ENCODE measurements around the gene PIGZ. TPM values are rescaled to one million over a fixed set of nuclear protein-coding genes. Genes with fewer than 3 reads are reported as not detected.

The PIGZ gene
- total and polyA plus RNA-seq, 4 donors = 1.4 to 5.5 (median 2.2) TPM

DNA sequence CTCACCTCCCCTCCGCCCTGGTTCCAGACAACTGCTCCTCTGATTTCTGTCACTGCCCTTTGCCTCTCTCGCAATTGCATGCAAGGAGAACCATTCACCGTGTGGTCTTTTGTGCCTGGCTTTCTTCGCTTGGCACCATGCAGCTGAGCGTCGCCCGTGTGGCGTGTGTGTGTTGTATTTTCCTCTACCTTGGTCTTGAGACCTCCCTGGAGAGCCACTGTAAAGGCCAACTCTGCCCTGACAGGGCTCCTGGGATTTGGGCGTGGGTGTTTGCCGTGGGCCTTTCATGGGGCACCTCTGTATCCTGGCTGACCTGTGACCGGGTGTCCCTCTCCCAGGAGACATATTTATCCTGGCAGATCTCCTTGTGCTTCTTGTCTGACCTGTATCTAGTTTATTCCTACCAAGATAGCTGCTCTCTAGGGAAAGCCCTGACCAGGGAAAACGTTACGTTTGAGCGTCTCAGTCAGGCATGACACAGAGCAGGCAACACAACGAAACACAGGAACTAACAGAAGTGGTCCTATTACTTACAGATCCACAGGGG lies 2.0 kb upstream of the PIGZ start:
- TF ChIP-seq, protein P1, sequence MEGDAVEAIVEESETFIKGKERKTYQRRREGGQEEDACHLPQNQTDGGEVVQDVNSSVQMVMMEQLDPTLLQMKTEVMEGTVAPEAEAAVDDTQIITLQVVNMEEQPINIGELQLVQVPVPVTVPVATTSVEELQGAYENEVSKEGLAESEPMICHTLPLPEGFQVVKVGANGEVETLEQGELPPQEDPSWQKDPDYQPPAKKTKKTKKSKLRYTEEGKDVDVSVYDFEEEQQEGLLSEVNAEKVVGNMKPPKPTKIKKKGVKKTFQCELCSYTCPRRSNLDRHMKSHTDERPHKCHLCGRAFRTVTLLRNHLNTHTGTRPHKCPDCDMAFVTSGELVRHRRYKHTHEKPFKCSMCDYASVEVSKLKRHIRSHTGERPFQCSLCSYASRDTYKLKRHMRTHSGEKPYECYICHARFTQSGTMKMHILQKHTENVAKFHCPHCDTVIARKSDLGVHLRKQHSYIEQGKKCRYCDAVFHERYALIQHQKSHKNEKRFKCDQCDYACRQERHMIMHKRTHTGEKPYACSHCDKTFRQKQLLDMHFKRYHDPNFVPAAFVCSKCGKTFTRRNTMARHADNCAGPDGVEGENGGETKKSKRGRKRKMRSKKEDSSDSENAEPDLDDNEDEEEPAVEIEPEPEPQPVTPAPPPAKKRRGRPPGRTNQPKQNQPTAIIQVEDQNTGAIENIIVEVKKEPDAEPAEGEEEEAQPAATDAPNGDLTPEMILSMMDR (IDR thresholded peaks at IDR 0.05; ENCODE audit: control extremely low read depth, extremely low read depth) = no peak
- Histone ChIP-seq H3K36me3 (ENCODE audit: control insufficient read depth in 4 of 4, insufficient read depth in 4 of 4, low read length in 4 of 4) (peaks cover 0 to 2% (median 0%) of the 10 kb centered on the region in 4 donors), H3K27me3 (ENCODE audit: control insufficient read depth in 3 of 3, insufficient read depth in 3 of 3, low read length in 2 of 3) (peaks cover 0 to 42% (median 38%) of the 10 kb centered on the region in 3 donors), H3K9me3 (ENCODE audit: control insufficient read depth in 4 of 4, insufficient read depth in 3 of 4, low read length in 3 of 4) (peaks cover 0 to 3% (median 1%) of the 10 kb centered on the region in 4 donors), H3K4me3 (no peak overlapping the region), H3K4me1 (ENCODE audit: control insufficient read depth in 5 of 5, insufficient read depth in 5 of 5, low read length in 5 of 5) (peaks cover 0 to 24% (median 10%) of the 10 kb centered on the region in 5 donors), H3K27ac (ENCODE audit: low read depth in 1 of 2, low read length in 1 of 2) (no peak overlapping the region), H3K9ac (ENCODE audit: insufficient read depth in 1 of 2, low read length in 2 of 2) (no peak overlapping the region)
- DNase-seq (no peak), ATAC-seq (ENCODE audit: insufficient read depth, low FRiP score) (no peak)
- 87 to 89% methylated on average over 15 of the region's 15 CpGs for WGBS, 2 donors

DNA sequence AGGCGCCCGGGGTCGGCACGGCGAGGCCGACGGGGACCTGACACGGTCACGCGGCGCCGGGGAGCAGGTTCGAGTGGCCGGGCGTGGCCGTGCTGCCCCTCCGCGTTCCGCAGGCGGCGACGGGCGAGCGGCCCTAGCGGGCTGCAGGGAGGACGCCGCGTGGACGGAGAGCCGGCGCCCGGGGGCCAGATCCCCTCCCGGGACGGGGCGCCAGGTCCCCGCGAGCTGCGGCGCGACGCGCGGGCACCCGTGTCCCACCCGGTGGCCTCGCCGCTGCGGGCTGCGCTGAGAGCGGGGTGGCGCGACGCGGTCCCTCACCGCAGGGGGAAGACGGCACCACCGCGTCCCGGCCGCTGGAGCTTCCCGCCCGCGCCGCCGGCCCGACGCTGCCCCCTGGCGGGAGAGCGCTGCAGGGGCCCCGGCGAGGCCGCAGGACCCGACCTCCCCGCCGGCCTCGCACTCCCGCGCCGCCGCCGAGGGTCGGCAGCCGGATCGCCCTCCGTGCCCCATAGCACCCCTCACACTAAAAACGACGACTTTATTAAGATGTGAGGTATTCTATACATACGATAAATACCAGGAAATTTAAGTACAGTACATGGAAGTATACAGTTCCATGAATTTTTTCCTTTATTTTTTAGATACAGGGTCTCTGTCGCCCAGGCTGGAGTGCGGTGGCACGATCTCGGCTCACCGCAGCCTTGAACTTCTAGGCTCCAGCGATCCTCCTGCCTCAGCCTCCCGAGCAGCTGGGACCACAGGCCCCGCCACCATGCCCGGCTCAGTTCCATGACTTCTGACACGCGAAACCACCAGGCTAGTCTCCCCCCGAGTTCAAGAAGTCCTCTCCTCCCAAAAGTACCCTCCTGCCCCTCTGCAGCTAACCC lies 1.3 kb upstream of the PIGZ start:
- Histone ChIP-seq H3K9ac (ENCODE audit: insufficient read depth in 1 of 2, low read length in 2 of 2) (no peak overlapping the region), H3K9me3 (ENCODE audit: control insufficient read depth in 4 of 4, insufficient read depth in 3 of 4, low read length in 3 of 4) (peaks cover 0 to 3% (median 1%) of the 10 kb centered on the region in 4 donors), H3K4me3 (peak overlapping the region; percentile 90), H3K27me3 (ENCODE audit: control insufficient read depth in 3 of 3, insufficient read depth in 3 of 3, low read length in 2 of 3) (peaks cover 0 to 49% (median 45%) of the 10 kb centered on the region in 3 donors), H3K4me1 (ENCODE audit: control insufficient read depth in 5 of 5, insufficient read depth in 5 of 5, low read length in 5 of 5) (peaks cover 0 to 24% (median 10%) of the 10 kb centered on the region in 5 donors), H3K36me3 (ENCODE audit: control insufficient read depth in 4 of 4, insufficient read depth in 4 of 4, low read length in 4 of 4) (peaks cover 0 to 5% (median 0%) of the 10 kb centered on the region in 4 donors), H3K27ac (ENCODE audit: low read depth in 1 of 2, low read length in 1 of 2) (peak overlapping the region; percentile 34 to 85)
- TF ChIP-seq, protein P1 (IDR thresholded peaks at IDR 0.05; ENCODE audit: control extremely low read depth, extremely low read depth) = peak; percentile 82
- WGBS, 2 donors = 9 to 18% methylated on average over 47 to 100 of the region's 100 CpGs
- peak; percentile 85 for ATAC-seq (ENCODE audit: insufficient read depth, low FRiP score)
- DNase-seq = peak; percentile 56 to 74 (median 68)

DNA sequence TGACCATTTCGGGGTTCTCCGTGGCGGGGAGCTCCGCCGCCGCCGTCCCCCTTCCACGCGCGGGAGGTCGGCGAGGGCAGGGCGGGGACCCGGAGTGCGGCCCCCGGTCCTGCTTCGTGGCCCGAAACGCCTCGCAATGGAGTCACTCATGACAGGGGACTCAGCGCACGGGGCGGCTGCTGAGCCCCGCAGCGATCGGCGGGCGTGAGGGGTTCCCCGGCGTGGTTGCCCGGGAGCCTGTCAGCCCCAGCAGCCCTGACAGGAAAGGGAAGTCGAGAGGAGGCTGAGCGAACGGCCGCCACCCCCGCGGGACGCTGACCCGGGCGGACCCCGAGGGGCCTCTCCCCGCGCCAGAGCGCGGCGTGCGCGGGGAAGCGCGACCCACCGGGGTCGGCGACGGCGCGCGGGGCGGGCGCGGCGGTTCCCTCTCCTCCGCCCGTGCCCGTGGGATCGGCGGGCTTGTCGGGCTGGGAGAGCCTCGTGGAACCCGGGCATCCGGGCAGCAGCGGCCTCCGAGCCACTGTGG lies 564 bp upstream of the PIGZ start:
- Histone ChIP-seq H3K9ac (ENCODE audit: insufficient read depth in 1 of 2, low read length in 2 of 2) (no peak overlapping the region), H3K9me3 (ENCODE audit: control insufficient read depth in 4 of 4, insufficient read depth in 3 of 4, low read length in 3 of 4) (peaks cover 0 to 3% (median 1%) of the 10 kb centered on the region in 4 donors), H3K27ac (ENCODE audit: low read depth in 1 of 2, low read length in 1 of 2) (peak overlapping the region; percentile 34 to 85), H3K4me3 (peak overlapping the region; percentile 90), H3K27me3 (ENCODE audit: control insufficient read depth in 3 of 3, insufficient read depth in 3 of 3, low read length in 2 of 3) (peaks cover 0 to 51% (median 48%) of the 10 kb centered on the region in 3 donors), H3K36me3 (ENCODE audit: control insufficient read depth in 4 of 4, insufficient read depth in 4 of 4, low read length in 4 of 4) (peaks cover 0 to 5% (median 0%) of the 10 kb centered on the region in 4 donors), H3K4me1 (ENCODE audit: control insufficient read depth in 5 of 5, insufficient read depth in 5 of 5, low read length in 5 of 5) (peaks cover 0 to 24% (median 10%) of the 10 kb centered on the region in 5 donors)
- ATAC-seq (ENCODE audit: insufficient read depth, low FRiP score) (peak; percentile 9), DNase-seq (peak in 2 of 3 donors; percentile 6 to 15)
- 0 to 1% methylated on average over 57 to 72 of the region's 72 CpGs for WGBS, 2 donors
- TF ChIP-seq, protein P1 (IDR thresholded peaks at IDR 0.05; ENCODE audit: control extremely low read depth, extremely low read depth) = no peak

Measured in lung (tissue), 12 donors.